ENCODE results near the gene CDC14A.

DNA sequence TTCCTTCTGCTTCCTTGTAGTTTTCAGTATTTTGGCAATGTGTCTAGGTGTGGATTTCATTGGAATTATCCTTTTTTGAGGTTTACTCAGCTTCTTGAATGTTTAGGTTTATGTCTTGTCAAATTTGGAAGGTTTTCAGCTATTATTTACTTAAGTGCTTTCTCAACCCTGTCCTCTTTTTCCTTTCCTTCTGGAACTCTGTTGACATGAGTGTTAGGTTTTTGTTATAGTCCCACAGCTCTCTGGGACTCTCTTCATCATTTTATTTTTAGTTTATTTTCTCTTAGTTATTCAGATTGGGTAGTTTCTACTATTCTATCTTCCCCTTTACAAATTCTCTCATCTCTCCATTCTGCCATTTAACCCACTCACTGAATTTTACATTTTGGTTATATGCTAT lies 122.5 kb downstream of the CDC14A start:
- TF ChIP-seq, protein P1, sequence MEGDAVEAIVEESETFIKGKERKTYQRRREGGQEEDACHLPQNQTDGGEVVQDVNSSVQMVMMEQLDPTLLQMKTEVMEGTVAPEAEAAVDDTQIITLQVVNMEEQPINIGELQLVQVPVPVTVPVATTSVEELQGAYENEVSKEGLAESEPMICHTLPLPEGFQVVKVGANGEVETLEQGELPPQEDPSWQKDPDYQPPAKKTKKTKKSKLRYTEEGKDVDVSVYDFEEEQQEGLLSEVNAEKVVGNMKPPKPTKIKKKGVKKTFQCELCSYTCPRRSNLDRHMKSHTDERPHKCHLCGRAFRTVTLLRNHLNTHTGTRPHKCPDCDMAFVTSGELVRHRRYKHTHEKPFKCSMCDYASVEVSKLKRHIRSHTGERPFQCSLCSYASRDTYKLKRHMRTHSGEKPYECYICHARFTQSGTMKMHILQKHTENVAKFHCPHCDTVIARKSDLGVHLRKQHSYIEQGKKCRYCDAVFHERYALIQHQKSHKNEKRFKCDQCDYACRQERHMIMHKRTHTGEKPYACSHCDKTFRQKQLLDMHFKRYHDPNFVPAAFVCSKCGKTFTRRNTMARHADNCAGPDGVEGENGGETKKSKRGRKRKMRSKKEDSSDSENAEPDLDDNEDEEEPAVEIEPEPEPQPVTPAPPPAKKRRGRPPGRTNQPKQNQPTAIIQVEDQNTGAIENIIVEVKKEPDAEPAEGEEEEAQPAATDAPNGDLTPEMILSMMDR (IDR thresholded peaks at IDR 0.05) = no peak
- TF ChIP-seq POLR2A (IDR thresholded peaks at IDR 0.05) = no peak

Measured in adrenal gland (tissue), 5 donors.